ENCODE results near the gene HYKK. TPM values are rescaled to one million over a fixed set of nuclear protein-coding genes. Genes with fewer than 3 reads are reported as not detected.

HYKK gene
- total and polyA plus RNA-seq, 9 of the 15 experiments (the other 6 are each of a cell fraction or from before 2014, with no cell fraction given), result 1.9 to 6.1 (median 4.3) TPM

GRCh38 chr15:78565097-78565950 is 57.9 kb downstream of the HYKK start, which contains the start of gene CHRNA5 (continued):
- peak; percentile 45; the same call in 1 of the 2 replicates for TF ChIP-seq SMAD4 (CRISPR knock-in tag; conservative IDR thresholded peaks at IDR 0.05)
- TF ChIP-seq NONO (IDR thresholded peaks at IDR 0.05; ENCODE audit: low read depth in 2 of 2, low read length in 1 of 2), result 0 out of 4 replicates have a peak, but pooled peaks have one; percentile 43 to 46
- TF ChIP-seq TFAP4 (CRISPR knock-in tag; IDR thresholded peaks at IDR 0.05; ENCODE audit: borderline replicate concordance), result peak; percentile 81
- peak; percentile 34 to 77; a peak in 3 of 4 replicates for TF ChIP-seq KDM1A (IDR thresholded peaks at IDR 0.05)
- TF ChIP-seq ELF1 (tag; IDR thresholded peaks at IDR 0.05), result 0 out of 2 replicates have a peak, but pooled peaks have one; percentile 36
- peak; percentile 50 for TF ChIP-seq CHD1 (IDR thresholded peaks at IDR 0.05; ENCODE audit: low read length)
- peak; percentile 77 for TF ChIP-seq TCF3 (CRISPR knock-in tag; IDR thresholded peaks at IDR 0.05)
- peak; percentile 74 for TF ChIP-seq CXXC5 (CRISPR knock-in tag; IDR thresholded peaks at IDR 0.05)
- TF ChIP-seq HES1 (IDR thresholded peaks at IDR 0.05; ENCODE audit: low read depth), result 0 out of 2 replicates have a peak, but pooled peaks have one; percentile 25
- no peak for TF ChIP-seq KAT7 (CRISPR knock-in tag; IDR thresholded peaks at IDR 0.05; ENCODE audit: borderline replicate concordance)
- peak; percentile 69 for TF ChIP-seq TAL1 (IDR thresholded peaks at IDR 0.05)
- 0 out of 4 replicates have a peak, but pooled peaks of 1 of the 2 experiments have one; percentile 40 for TF ChIP-seq SIN3A (IDR thresholded peaks at IDR 0.05; ENCODE audit: borderline replicate concordance in 2 of 2, control insufficient read depth in 1 of 2, low read depth in 2 of 2, low read length in 2 of 2)
- no peak for TF ChIP-seq HOMEZ (CRISPR knock-in tag; IDR thresholded peaks at IDR 0.05)
- peak; percentile 67 for TF ChIP-seq TAF1 (IDR thresholded peaks at IDR 0.05; ENCODE audit: control insufficient read depth, extremely low read depth, insufficient read depth, low read length, severe bottlenecking)
- peak in 1 of 2 experiments; percentile 54; a peak in 3 of 4 replicates for TF ChIP-seq MAZ (CRISPR knock-in tag; conservative IDR thresholded peaks at IDR 0.05 in 1 of 2, IDR thresholded peaks at IDR 0.05 in 1 of 2)
- TF ChIP-seq STAT5A (IDR thresholded peaks at IDR 0.05; ENCODE audit: borderline replicate concordance, low read length), result 0 out of 2 replicates have a peak, but pooled peaks have one; percentile 44
- TF ChIP-seq CLOCK (CRISPR knock-in tag; IDR thresholded peaks at IDR 0.05; ENCODE audit: borderline replicate concordance), result no peak
- peak; percentile 81 for TF ChIP-seq TEAD4 (IDR thresholded peaks at IDR 0.05; ENCODE audit: low read length)
- no peak for TF ChIP-seq TEAD4 (CRISPR knock-in tag; IDR thresholded peaks at IDR 0.05; ENCODE audit: borderline replicate concordance)
- TF ChIP-seq STAT5B (CRISPR knock-in tag; IDR thresholded peaks at IDR 0.05), result no peak
